ENCODE results near the gene CCDC112. TPM values are rescaled to one million over a fixed set of nuclear protein-coding genes. Genes with fewer than 3 reads are reported as not detected.
A peak's percentile ranks its signal among the peaks of the same experiment; 100 is the strongest.

The CCDC112 gene
- total and polyA plus RNA-seq, 7 donors, result 4.6 to 19.4 (median 9.6) TPM

GRCh38 chr5:115271295-115272050 is 25.0 kb downstream of the CCDC112 start:
- H3K27me3 ChIP-seq, result no peaks in the 10 kb centered on the region
- TF ChIP-seq POLR2A (IDR thresholded peaks at IDR 0.05) (no peak), POLR2AphosphoS5 (IDR thresholded peaks at IDR 0.05) (no peak), EP300 (IDR thresholded peaks at IDR 0.05) (no peak), CTCF (IDR thresholded peaks at IDR 0.05) (no peak)
- no peaks in the 10 kb centered on the region for H3K9me3 ChIP-seq
- no peak overlapping the region for H3K4me3 ChIP-seq
- intact Hi-C loops (cut with DNase I), result no loop called here
- H3K27ac ChIP-seq, result no peak overlapping the region
- H3K36me3 ChIP-seq, result peaks cover 0 to 56% (median 2%) of the 10 kb centered on the region in 4 donors
- DNase-seq, result no peak
- H3K4me1 ChIP-seq, result no peaks in the 10 kb centered on the region
- 78 to 90% methylated on average over 6 of the region's 6 CpGs for WGBS, 2 donors

- H3K4me3 ChIP-seq, result no peak overlapping the region
- peaks cover 0 to 19% (median 0%) of the 10 kb centered on the region in 4 donors for H3K36me3 ChIP-seq
- no peak overlapping the region for H3K27ac ChIP-seq
- no peak for DNase-seq
- TF ChIP-seq CTCF (IDR thresholded peaks at IDR 0.05), result no peak
- TF ChIP-seq POLR2AphosphoS5 (IDR thresholded peaks at IDR 0.05), result no peak
- TF ChIP-seq POLR2A (IDR thresholded peaks at IDR 0.05), result no peak
- TF ChIP-seq EP300 (IDR thresholded peaks at IDR 0.05), result no peak
- no peaks in the 10 kb centered on the region for H3K9me3 ChIP-seq
- intact Hi-C loops (cut with DNase I), result loop anchor here (10.0 kb wide), 1 partner anchor 93 kb away; no protein-coding TSS in a partner anchor
- peaks cover 0 to 4% (median 0%) of the 10 kb centered on the region in 4 donors for H3K4me1 ChIP-seq
- no peaks in the 10 kb centered on the region for H3K27me3 ChIP-seq
Measured at GRCh38 chr5:115267617-115268016, 28.8 kb downstream of the CCDC112 start.

GRCh38 chr5:115265220-115265619 is 31.2 kb downstream of the CCDC112 start:
- Histone ChIP-seq H3K9me3 (no peaks in the 10 kb centered on the region), H3K27ac (no peak overlapping the region), H3K4me3 (no peak overlapping the region), H3K27me3 (no peaks in the 10 kb centered on the region), H3K4me1 (peaks cover 0 to 20% (median 16%) of the 10 kb centered on the region in 4 donors), H3K36me3 (peaks cover 0 to 15% (median 0%) of the 10 kb centered on the region in 4 donors)
- peak; percentile 60 for DNase-seq
- 96 to 97% methylated on average over 13 of the region's 13 CpGs for WGBS, 2 donors
- TF ChIP-seq POLR2A (IDR thresholded peaks at IDR 0.05) (no peak), EP300 (IDR thresholded peaks at IDR 0.05) (no peak), POLR2AphosphoS5 (IDR thresholded peaks at IDR 0.05) (no peak), CTCF (IDR thresholded peaks at IDR 0.05) (no peak)
- intact Hi-C loops (cut with DNase I), result loop anchor here (10.0 kb wide), 1 partner anchor 90 kb away; no protein-coding TSS in a partner anchor

GRCh38 chr5:115264786-115265185 is 31.7 kb downstream of the CCDC112 start:
- intact Hi-C loops (cut with DNase I), result loop anchor here (10.0 kb wide), 1 partner anchor 90 kb away; no protein-coding TSS in a partner anchor
- no peaks in the 10 kb centered on the region for H3K27me3 ChIP-seq
- no peak overlapping the region for H3K4me3 ChIP-seq
- peaks cover 0 to 15% (median 0%) of the 10 kb centered on the region in 4 donors for H3K36me3 ChIP-seq
- no peak overlapping the region for H3K27ac ChIP-seq
- no peak for TF ChIP-seq EP300 (IDR thresholded peaks at IDR 0.05)
- TF ChIP-seq POLR2A (IDR thresholded peaks at IDR 0.05), result no peak
- no peak for TF ChIP-seq POLR2AphosphoS5 (IDR thresholded peaks at IDR 0.05)
- TF ChIP-seq CTCF (IDR thresholded peaks at IDR 0.05), result no peak
- H3K9me3 ChIP-seq, result no peaks in the 10 kb centered on the region
- no peak for DNase-seq
- peaks cover 0 to 20% (median 18%) of the 10 kb centered on the region in 4 donors for H3K4me1 ChIP-seq
- WGBS, 2 donors, result 98% methylated on average over 13 of the region's 13 CpGs
